OCI-LY3 (cell line): ENCODE results near the gene MBD2.

Source experiments
- EZH2phosphoT487 ChIP-seq: fragments of 200-600 bp; shearing (Covaris generic); IDR thresholded peaks from 2 replicates; pipeline ENCODE4 v1.6.1; 2018; ENCODE audit warnings: antibody characterized with exemption, mixed run types, low read depth
- TF ChIP-seq, protein P1 (sequence below): fragments of 200-600, 300-600 bp; sonication (generic); IDR thresholded peaks from 2 replicates; pipeline ENCODE4 v1.5.1; 2014; ENCODE audit warnings: antibody characterized with exemption, low read length, low read depth

DNA sequence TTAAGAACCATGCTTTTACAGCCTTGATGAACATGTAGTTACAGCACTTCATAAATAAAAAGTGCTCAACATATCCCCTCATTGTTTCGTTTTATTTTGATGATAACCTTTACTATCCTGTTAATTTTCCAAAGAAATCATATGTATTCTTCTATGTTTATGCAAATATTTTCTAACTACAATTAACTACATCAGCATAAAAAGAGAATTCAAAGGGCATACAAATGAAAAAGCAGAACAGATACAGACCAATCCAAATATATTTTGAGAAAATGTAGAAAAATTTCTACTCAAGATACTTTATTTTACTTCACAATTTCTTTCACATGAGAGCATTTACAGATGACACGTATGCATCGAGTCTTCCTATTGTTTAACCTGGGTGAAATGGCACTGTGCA lies 69.1 kb downstream of the MBD2 start:
- TF ChIP-seq, protein P1, sequence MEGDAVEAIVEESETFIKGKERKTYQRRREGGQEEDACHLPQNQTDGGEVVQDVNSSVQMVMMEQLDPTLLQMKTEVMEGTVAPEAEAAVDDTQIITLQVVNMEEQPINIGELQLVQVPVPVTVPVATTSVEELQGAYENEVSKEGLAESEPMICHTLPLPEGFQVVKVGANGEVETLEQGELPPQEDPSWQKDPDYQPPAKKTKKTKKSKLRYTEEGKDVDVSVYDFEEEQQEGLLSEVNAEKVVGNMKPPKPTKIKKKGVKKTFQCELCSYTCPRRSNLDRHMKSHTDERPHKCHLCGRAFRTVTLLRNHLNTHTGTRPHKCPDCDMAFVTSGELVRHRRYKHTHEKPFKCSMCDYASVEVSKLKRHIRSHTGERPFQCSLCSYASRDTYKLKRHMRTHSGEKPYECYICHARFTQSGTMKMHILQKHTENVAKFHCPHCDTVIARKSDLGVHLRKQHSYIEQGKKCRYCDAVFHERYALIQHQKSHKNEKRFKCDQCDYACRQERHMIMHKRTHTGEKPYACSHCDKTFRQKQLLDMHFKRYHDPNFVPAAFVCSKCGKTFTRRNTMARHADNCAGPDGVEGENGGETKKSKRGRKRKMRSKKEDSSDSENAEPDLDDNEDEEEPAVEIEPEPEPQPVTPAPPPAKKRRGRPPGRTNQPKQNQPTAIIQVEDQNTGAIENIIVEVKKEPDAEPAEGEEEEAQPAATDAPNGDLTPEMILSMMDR: no peak
- TF ChIP-seq EZH2phosphoT487: no peak
